Measurements from ENCODE around the gene NPFFR2.
"Not testable (repeated sequence)": the region's sequence is repeated elsewhere in the genome, so short reads cannot be mapped to it uniquely, and the experiment has no call there.

NPFFR2 gene

DNA sequence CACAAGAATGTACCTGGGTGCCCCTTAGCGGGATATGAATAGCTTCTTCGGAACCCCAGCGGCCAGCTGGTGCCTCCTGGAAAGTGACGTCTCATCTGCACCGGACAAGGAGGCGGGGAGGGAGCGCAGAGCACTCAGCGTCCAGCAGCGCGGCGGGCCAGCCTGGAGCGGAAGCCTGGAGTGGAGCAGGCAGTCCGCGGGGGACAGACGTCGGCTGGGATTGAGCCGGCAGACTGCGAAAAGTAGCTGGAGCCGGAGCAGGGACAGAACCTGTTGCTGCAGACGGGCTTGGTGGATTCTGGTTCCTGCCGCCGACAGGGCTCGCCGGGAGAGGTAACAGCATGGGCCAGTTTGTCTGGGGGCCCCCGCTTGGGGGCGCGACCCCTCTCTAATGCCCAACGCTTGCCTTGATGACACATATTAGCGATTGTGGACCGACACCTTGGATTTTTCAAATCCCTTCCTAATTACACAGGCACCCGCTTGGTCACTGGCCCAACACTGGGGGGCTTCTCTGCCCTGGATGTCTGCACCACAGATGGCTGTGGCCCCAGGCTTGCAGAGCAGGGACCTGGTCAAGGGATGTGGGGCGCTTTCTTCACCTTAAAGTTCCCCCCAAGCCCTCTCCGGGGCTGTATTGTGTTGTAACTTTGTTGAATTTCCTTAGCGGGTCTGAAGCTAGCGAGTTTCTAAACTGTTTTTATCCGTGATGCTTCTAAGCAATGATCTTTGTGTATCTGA lies at the start of gene NPFFR2:
Gene NPFFR2 (plus strand): TSS at position 133 of the 741 bp plus-strand sequence. CDS start 96,592 bp downstream, outside the sequence.
- DNase-seq = no peak

DNA sequence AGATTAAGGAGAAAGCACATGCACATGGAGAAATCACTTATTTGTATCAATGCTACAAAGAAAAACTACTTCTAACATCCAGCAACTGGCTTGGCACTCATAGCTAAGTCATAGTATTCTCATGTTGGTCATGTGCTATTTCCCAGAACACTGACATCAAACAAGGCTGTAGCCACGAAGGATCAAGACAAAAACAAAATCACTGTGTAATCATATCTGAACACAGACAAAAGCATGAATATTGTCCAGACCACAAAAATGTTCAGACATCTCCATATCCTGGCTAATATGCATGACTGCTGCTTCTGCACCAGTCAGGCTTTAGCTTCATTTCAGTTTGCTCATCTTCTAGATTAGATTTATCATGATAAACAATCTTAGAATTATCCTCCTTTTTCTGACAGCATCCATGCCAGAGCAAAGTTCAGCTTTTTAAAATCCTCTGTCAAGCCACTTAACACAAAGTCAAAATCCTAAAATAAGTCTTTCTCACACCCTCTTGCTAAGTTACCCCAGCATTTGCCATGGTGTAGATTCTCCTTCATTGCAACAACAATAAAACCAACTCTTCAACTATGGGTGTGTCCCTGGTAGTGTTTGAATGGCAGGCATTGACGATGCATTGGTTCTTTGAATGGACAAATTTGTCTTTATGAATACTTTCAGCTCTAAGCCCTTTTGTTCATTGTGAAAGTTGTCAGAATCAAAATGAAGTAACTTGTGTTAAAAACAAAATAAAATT lies 39.1 kb upstream of the NPFFR2 start:
- DNase-seq = no peak

DNA sequence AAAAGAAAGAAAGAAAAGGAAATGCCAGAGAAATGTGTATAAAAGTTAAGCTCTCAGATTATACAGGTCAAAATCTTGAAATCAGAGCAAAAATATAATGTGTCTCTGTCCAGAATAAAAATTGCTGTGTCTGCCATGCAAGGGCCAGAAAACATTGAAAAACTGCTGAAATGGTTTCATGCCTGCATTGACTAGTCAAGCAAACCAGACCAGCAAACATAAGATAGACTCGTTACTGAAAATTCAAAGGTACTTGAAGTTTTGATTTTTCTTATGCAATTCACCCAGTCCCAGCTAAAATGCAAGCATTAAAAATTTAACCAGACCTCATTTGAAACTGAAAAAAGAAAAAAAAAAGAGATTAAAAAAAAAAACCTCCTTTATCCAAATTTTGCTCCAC lies 37.2 kb upstream of the NPFFR2 start:
- DNase-seq = no peak

DNA sequence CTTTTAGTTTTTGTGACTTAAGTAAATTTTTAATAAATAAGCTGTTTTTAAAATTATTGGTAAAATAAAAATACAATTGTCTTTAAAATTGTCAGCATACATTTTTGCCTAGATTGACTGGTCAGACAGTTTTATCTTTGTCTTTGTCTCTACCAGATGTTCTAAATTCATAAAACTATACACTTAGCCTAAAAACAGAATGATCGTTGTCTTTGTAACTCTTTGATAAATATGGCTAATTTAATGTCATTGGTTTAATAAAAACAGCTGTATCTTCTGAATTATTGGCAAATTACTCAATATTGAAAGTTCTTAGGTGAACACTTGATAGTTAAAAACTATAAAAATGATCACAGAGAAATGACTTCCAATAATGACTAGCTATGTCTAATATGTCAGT lies 36.5 kb upstream of the NPFFR2 start:
- no peak for DNase-seq

DNA sequence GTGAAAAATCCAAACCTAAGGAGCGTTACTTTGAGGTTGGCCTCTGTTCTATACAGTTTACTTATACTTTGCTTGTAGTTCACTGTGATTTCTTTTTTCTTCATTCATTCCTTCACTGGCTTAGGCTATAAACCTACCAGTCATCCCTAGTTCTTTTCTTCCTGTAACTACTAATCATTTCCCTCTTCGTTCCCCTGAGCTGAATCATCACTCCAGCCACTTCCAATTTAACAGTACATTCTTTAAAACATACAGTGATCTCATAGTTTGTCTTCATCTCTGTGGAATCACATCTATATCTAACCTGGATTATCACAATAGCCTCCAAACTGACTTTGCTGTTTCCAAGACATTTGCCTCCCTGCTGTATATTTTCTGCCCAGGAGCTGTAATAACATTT lies 25.2 kb upstream of the NPFFR2 start:
- DNase-seq = no peak

DNA sequence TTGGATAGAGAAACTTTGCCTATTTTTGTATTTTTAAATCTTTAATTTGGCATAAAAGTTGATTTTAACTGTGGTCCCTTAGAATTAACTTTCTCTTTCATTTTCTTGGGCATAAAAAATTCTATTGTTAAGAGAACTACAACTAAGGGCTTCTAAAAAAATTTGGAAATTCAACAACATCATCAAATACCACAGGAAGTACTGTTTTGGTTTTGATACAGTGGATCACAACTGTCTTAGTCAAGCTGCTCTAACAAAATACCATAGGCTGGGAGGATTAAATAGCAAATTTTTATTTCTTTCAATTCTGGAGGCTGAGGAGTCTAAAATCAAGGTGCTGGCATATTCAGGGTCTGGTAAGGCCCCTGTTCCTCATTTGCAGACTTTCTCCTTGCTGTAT lies 19.9 kb upstream of the NPFFR2 start:
- DNase-seq = no peak

DNA sequence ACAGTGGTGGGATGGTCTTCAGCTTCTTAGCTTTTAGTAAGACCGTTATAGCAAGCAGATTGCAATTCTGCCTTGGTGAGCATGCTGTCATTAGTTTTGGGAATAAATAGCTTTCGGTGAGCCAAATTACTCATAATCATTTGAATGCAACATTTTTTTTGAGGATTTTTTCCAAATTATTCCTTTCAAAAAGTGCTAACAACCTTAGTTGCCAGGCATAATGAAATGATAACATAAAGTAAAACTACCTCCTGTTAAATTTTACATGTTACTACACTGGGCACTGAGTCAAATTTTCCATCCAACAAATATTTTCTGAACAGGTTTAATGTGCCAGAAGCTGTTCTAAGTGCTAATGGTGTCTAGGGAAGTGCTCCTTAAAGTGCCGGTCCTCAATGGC lies 15.8 kb upstream of the NPFFR2 start:
- no peak for DNase-seq

DNA sequence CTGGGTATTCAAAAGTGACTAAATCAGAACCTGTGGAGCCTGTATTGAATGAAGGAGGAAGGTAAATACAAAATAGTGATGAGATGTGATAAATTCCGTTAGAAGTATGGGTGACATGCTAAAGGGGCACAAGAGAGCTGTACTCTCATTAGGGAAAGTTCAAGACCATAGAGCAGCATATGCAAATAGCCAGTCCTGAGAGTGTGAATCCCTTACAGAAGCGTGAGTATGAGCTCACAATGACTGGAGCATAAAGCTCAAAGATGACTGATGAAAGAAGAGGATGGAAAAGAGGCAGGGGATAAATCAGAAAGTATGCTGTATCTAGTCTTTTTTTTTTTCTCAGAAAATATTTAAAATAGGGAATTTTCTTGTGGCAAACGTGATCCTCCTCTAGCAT lies 12.1 kb upstream of the NPFFR2 start:
- no peak for DNase-seq

DNA sequence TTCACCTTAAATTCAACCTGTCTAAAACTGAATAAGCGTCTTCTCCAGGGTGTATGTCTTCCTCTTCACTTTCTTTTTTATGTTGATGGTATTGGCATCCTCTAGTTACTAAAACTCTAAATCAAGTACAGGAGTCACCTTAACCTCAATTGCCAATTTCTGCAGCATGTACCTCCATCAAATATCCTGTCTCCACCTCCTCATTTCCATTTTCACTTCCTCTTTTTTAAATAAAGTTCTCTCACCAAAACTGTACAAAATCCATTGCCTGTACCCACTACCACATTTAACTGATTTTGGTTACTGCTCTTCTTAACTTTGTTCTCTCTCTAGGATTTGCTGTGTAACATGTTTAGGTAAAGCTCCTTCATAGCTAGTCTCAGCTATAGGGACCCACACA lies 9.2 kb upstream of the NPFFR2 start:
- no peak for DNase-seq

DNA sequence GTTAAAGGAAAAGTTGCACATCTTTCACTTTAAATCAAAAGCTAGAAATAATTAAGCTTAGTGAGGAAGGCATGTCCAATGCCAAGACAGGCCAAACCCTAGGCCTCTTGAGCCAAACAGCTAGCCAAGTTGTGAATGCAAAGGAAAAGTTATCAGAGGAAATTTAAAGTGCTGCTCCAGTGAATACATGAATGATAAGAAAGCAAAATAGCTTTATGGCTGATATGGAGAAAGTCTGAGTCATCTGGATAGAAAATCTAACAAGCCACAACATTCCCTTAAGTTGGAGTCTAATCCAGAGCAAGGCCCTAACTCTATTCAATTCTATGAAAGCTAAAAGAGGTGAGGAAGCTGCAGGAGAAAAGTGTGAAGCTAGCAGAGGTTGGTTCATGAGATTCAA lies 23.8 kb downstream of the NPFFR2 start:
- no peak for DNase-seq

DNA sequence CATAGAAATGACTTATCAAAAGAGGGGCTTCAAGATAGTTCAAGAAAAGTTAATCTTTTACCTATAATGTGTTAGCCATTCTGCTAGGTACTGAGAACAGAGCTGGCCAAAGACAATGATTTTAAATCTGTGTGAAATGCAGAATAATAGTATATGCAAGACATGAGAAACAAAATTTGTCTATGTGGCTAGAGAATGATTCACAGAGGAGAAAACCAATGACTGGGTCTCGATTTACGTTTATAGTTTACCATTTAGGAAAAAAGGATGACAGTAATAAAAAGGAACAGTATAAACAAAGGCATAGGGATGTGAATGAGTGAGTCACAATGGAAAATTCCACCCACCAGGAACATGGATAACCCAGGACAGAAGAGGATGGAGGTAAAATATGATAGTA lies 31.9 kb downstream of the NPFFR2 start:
- no peak for DNase-seq

DNA sequence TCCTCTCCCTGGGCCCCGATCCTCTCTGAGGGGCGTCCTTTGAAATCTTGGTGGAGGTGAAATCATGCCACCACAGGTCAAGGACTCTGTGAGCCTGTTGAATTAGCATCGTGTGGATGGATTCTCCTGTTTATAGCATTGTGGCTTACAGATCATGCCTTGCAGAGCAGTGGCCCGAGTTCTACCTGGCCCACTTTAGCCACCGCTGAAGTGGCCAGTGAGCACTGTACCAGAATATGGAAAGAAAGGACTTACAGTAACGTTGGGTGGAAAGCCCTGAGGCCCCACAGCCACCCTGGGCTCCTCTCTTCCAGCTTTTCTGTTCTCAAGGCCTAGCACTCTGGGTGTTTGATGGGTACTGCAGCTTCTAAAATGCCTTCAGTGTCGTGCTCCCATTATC lies 35.3 kb downstream of the NPFFR2 start:
- DNase-seq = no peak

DNA sequence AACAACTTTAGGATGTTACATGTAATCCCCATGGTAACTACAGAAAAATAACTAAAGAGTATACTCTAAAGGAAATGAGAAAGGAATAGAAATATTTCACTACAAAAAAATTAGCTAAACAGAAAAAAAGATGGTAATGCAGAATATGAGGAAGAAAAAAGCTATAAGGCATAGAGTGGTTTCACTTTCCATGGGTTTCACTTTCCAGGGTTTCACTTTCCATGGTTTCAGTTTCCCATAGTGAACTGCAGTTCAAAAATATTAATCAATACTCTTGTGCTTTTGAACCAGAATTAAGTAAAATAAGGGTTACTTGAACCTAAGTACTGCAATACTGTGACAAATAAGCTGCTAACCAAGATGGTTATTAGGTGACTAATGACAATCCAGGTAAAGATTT lies 42.0 kb downstream of the NPFFR2 start:
- DNase-seq = no peak

DNA sequence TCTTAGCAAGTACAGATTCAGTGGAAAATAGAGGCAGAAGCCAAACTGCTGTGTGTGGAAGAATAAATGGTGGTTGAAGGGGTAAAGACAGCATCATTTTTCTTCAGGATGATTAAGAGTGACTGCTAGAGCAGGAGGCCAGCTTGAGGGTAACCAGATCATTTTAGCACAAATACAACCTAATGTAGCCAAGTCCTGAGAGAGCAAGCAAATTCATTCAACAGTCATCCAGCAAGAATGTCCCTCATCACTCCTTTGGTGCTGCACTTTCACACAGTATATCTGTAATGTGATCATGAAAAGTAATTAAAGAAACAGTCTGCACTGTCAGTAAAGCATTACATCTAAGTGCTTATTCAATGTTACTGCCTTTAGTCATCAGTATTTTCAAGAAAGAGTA lies 44.8 kb downstream of the NPFFR2 start:
- DNase-seq = no peak

DNA sequence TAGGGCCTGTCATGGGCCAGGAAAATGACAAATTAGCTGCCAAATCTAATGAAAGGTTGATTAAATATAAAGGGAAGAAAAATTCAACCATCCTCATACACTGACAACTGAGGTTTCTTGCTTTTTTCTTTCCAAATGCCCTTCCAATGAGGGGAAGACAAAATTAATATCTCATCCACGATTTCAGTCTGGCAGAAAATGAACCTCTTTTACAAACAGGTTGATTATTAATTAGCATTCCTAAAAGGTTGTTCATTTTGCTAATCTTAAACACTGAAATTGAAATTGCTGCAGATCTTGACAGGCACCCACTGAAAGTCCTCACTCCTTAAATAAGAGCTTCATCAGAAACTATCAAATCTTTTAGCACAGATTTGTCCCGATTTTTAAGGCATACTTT lies 45.5 kb downstream of the NPFFR2 start:
- no peak for DNase-seq

DNA sequence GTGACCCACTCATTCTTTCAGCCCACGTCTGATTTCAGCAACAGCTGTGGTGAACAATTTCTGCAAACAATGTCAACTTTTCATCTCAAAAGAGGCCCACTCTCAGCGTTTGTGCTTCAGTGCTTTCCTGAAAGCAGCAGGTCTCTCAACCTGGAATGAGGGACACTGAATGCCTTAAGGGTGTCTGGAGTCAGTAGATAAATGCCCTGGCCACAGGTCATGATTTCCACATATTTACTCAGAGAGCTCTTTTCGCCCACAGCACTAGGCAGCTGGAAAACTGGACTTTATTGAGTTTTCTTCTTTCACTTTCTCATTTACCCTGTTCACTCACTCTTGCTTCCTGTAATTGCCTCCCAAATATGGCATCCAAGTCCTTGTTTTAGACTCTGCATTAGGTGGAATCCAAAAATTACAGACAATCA lies 52.8 kb downstream of the NPFFR2 start:
- DNase-seq = no peak

DNA sequence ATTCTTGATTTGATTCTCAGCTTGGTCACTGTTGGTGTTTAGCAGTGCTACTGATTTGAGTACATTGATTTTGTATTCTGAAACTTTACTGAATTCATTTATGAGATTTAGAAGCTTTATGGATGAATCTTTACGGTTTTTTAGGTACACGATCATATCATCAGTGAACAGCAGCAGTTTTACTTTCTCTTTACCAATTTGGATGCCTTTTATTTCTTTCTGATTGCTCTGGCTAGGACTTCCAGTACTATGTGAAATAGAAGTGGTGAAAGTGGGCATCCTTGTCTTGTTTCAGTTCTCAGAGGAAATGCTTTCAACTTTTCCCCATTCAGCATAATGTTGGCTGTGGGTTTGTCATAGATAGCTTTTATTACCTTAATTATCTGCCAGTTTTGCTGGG lies 58.8 kb downstream of the NPFFR2 start:
- not testable (repeated sequence) for DNase-seq

DNA sequence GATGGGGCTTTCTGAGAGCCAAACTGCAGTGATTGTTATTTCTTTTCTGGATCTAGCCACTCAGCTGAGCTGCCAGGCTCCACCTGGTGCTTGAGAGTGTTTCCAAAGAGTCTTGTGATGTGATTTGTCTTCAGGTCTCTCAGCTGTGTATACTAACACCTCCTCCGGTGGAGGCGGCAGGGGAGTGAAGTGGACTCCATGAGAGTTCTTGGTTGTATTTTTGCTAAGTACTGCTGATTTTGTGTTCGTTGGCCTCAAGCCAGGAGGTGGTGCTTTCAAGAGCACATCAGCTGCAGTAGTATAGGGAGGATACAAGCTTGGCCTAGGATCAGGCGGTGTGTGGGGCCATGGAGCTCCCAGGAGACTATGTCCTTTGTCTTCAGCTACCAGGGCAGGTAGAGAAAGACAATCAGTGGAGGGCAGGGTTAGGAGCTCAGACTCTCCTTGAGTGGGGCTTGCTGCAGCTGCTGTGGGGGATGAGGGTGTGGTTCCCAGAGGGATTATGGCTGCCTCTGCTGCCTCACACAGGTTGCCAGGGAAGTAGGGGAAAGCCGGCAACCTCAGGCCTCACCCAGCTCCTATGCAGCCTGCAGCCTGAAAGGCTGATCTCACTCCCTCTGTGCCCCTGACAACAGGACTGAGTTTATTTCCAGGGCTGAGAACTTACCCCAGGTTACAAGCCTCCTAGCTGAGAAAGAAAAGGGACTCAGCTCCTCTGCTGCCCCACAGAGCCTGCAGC lies 62.4 kb downstream of the NPFFR2 start:
- DNase-seq = no peak

DNA sequence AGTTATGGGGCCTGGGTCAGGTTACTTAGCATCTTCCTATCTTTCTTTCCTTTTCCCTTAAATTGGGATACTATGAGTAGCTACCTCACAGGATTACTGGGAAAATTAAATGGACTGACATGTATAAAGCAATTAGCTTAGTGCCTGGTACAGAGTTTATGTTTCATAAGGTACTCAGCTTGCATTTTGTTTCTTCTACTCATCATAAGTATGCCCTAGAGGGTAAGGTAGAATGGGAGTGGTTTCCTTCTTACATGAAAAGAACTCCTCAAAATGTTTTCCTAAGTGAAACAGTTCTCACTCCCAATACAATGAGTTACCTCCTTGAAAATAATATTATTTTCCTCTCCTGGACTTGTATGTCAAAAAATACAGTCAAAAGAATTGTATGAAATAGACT lies 75.7 kb downstream of the NPFFR2 start:
- no peak for DNase-seq

DNA sequence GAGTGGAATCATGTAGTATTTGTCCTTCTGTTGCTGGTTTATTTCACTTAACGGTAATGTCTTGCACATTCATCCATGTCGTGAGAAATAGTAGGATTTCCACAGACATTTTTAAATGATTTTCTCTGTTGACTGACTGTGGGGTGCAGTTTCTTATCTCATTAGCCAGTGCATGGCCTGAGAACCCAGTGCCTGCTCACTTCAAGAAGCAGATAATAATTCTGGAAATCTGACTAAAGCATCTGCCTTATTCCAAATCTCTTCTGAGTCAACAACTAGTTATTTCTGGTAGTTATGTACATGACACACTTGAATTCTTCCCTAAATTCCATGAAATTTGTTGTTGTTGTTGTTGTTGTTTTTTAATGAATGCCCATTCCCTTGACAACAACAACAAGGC lies 77.6 kb downstream of the NPFFR2 start:
- DNase-seq = no peak

DNA sequence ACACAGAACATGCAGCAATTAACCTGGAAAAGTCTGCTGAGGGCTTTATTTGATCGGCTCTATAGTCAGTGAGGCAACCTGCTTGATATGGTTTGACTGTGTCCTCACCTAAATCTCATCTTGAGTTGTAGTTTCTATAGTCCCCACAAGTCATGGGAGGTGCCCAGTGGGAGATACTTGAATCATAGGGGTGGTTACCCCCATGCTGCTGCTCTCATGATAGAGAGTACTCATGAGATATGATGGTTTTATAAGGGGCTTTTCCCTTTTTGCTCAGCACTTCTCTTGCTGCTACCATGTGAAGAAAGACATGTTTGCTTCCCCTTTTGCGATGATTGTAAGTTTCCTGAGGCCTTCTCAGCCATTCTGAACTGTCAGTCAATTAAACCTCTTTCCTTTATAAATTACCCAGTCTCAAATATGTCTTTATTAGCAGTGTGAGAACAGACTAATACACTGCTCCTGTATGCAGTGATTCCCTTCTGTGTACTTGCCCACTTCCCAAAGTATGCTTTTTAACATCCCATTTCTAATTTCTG lies 78.2 kb downstream of the NPFFR2 start:
- no peak for DNase-seq

DNA sequence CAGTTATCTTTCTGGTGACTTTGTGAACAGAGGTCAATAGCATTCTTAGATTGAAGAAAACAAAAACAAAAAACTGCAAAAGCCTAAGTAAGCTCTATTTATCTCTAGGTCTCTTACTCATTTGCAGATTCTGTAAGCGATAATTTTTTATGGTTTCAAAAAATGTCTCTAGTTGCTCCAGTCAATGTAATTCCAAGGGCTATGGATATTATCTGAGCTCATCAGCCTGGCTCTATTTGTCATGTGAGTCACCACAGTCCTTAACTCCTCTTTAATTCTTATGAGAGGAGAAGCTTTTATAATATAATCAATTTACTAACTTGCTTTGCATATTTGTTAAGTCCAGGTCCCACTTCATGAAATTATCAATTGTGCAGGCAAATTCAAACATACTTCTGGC lies 79.1 kb downstream of the NPFFR2 start:
- no peak for DNase-seq

DNA sequence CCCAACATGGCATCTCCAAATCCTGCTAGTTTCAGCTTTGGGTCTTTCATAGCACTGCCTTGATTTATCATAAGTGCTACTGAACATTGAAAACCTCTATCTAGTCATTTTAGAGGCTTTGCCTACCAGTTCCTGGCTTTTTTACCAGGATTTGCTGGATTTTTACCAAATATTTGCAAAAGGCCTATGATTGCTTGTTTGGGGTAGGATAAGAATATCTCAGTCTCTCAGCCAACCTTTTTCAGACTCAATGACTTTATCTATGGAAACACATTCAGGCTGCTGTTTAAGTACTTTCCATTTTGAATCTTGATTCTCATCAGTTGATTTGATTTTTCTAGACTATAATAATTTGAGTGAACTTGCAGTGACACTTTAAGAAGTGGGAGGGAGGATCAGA lies 80.1 kb downstream of the NPFFR2 start:
- DNase-seq = no peak
